HT-29 (cell line): ENCODE results near the gene ARHGEF6. TPM values are rescaled to one million over a fixed set of nuclear protein-coding genes. Genes with fewer than 3 reads are reported as not detected.
"Not testable (repeated sequence)": the region's sequence is repeated elsewhere in the genome, so short reads cannot be mapped to it uniquely, and the experiment has no call there.

Source experiments
- DNase-seq: peaks from one replicate; pipeline ENCODE4 v3.0.0-alpha.2; 2015; ENCODE audit warnings: low spot score
- total RNA-seq: library from RNA; depleted of rRNA; stranded (reverse); fragments of >200 nt; shearing (Covaris generic); gene quantifications from 2 replicates; pipeline ENCODE4 v1.2.3, GENCODE V29; 2014

Gene ARHGEF6
- total RNA-seq, 1 experiment from 2014 or later: not detected

- no peak for DNase-seq
Measured at GRCh38 chrX:136784231-136784630, 3.5 kb upstream of the ARHGEF6 start.

DNA sequence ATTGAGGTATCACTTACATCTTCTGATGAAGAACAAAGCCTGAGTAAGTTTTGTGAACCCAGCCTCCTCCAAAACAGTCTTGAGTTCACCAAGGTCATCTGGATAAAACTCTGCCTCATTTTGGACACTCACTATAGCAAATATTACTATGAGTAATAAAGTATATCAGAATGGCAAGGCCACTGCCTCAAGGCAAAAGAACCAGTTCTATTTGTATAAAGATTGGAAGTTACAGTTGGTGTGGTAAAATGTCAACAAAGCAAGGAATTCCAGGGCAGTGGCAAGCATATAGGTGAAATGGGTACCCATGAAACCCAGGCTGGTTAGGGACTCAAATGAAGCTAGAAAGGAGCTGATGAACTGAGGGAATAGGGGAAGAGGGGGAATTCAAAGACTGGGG lies 2.4 kb upstream of the ARHGEF6 start:
- no peak for DNase-seq

GRCh38 chrX:136781180-136781797 lies 557 bp upstream of the ARHGEF6 start:
- DNase-seq: no peak

GRCh38 chrX:136780241-136780640 lies 491 bp downstream of the ARHGEF6 start:
- DNase-seq: no peak

DNA sequence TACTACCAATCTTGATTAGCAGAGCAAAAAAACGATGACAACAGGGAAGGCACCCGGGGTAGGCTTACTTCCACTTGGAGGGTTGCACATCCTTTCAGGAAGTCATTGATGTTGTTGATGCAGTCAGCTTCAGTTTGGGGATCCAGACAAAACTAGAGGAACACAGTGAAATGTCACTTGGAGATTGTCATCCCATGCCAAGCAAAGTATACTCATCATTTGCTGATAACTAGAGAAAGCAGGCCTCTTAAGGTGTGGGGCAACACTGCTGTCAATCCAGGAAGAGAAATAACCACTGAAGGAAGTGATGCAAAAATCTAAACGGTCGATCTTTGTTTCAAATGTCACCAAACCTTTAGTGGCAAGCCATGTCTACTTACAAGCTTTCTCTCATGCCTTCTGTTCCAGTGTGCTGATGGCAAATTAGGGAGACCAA lies 1.4 kb downstream of the ARHGEF6 start:
- DNase-seq: no peak

GRCh38 chrX:136778916-136779315 lies 1.8 kb downstream of the ARHGEF6 start:
- no peak for DNase-seq

GRCh38 chrX:136778020-136778419 lies 2.7 kb downstream of the ARHGEF6 start:
- DNase-seq: no peak

DNA sequence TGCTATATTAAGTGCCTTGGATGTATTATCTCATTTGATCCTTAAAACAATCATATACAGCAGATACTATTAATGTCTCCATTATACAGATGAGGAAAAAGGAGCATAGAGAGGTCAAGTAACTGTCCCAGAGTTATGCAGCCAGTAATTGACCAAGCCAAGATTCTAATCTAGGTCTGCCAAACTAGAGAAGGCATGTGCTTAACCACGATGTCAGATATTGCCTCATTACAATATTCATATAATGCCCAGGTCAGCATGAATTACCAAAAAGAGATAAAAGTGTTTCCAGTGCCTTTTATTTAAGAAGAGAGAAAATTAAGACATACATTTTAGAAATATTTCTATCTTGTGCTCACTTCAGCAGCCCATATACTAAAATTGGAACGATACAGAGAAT lies 7.1 kb downstream of the ARHGEF6 start:
- no peak for DNase-seq

GRCh38 chrX:136771869-136772268 lies 8.9 kb downstream of the ARHGEF6 start:
- DNase-seq: not testable (repeated sequence)

DNA sequence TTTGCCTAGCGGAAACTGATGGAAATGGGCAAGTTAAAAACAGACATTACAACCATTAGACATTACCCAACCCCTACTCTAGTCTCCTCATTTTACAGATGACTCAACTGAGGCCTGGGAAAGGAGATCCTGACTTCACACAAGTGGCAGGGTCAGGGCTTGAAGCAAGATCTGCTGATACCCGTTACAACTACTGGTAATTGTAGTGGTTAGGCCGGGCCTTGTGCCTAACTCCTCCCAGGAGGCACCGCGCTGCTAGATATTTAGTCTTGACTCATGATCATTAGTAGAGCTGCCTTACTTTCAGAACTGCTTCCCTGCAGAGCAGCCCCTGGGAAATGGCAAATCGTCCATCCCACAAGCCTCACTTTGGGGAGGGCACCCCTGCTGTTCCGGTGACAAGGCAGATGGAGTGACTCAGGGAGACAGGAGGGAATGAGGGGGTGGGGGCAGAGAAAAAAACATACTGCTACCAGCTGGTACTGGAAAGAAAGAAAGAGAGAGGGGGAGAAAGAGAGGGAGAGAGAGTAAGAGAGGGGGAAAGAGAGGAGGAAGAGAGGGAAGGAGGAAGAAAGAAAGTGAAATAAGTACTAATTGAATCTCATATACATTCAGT lies 12.2 kb downstream of the ARHGEF6 start:
- no peak for DNase-seq

DNA sequence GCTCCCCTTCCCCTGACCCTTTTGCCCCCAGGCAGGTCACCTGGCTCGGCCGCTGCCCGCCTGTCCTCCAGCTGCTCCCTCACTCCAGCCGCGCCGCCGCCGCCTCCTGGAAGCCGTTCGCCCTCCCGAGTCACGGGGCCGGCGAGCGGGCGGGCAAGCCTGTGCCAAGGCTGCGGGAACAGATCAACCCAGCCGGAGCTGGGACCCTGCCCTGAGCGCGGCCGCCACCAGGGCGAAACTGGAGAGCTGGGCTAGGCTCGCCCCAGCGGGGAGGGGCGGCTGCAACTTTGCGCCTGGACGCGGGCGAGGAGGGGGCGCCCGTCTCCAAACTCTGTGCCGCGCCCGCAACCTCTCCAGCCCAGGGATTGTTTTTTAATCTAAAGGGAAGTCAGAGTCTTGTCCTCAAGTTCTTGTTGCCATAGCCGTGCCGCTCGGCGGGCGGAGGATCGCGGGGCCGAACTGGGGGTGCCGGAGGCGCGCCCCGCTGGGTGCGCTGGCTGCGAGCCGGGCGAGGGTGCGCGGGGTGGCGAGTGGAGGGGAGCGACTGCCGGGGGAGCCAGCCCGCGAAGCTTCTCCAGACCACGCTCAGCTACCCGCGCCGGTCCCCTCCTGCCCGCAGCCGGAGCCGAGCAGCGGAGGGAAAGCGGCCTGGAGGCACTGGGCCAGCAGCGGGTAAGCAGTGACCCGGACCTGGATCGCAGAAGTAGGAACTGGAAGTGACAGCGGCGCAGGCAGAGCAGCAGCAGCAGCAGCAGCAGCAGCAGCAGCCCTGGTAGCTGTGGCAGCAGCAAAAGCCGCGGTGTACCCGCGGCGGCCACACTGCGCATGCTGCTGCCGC lies 13.4 kb downstream of the ARHGEF6 start:
- no peak for DNase-seq

DNA sequence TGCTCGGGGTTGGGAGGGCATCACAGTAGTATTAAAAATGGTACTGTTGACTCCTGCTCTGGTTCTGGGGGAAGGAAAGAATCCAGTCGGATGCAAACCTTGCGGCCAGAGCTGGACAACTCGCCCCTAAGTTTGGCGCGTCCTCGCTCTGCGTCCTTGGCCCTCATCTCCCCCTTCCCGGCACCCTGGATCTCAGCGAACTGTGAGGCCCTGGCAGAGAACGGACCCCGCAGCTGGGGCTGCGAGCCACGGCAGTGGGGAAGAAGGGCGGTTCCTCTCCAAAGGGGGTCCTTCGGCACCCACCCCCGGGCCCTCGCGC lies 14.0 kb downstream of the ARHGEF6 start:
- DNase-seq: no peak

- DNase-seq: no peak
Measured at GRCh38 chrX:136765821-136766356, 14.8 kb downstream of the ARHGEF6 start.

GRCh38 chrX:136764206-136764605 lies 16.5 kb downstream of the ARHGEF6 start:
- DNase-seq: no peak

DNA sequence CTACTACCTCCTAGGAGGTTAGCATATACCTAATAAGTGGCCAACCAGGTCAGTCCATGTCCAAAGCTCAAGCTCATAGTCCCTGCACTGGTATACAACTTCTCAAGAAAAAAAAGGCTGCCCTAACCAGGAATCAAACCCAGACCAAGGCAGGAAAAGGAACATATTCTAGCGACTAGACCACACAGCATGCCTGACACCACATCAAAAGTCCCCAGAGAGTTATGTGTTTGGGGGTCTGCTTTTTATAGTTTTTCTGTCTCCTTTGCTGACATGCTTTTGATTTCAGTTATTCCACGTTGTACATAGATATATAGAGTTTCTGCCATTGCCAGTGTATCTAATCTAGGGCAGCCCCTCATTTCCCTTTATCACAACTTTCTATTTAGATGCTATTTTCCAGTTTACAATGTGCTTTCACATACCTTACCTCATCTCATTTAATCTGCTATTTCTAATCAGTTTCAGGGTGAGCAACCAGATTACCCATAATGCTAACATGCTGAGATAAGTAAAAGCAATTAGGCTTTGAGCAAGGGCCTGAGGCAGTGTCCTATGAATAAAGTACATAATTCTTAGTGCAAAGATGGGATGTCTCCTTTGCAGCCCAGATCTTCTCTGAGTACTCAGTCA lies 17.8 kb downstream of the ARHGEF6 start:
- no peak for DNase-seq

- DNase-seq: no peak
Measured at GRCh38 chrX:136761421-136761820, 19.3 kb downstream of the ARHGEF6 start.

DNA sequence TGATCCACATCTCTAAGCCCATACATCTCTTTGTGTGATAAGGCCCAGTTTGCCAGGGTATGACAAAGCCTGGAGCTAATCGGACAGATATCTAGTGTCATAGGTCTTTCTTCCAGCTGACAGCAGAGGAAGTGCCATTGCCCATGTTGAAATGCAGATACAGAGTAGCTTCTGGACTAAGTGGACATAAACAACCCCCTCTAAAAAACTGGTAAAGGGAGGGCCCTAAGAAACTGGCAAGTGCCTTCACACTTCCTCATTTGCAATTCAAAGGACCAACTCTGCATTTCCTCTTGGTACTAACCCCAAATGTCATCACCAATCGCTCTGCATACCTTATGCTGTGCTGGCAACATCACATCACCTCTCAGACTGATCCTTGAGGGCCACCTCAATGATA lies 20.8 kb downstream of the ARHGEF6 start:
- no peak for DNase-seq

GRCh38 chrX:136755411-136755810 lies 25.3 kb downstream of the ARHGEF6 start:
- no peak for DNase-seq

- DNase-seq: no peak
Measured at GRCh38 chrX:136754651-136755050, 26.1 kb downstream of the ARHGEF6 start.

DNA sequence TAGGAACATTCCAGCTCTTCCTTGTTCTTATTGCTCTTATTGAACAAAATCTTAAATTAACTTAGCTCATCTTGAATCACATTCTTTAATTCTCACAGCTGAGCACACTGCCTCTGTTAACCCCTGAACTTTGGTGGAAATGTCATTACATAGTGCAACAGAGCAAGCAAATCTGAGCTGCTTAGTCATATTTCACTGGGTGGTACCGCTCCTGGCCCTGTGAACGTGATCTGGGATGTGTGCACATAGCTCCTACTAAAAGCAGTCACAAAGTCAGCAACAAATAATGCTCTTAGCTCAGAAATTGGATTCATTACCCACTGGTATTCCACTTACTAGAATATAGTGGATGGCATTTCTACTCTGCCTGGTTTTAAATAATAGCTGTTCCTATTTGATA lies 27.9 kb downstream of the ARHGEF6 start:
- no peak for DNase-seq

- no peak for DNase-seq
Measured at GRCh38 chrX:136752346-136752745, 28.4 kb downstream of the ARHGEF6 start.

- DNase-seq: no peak
Measured at GRCh38 chrX:136750364-136750763, 30.4 kb downstream of the ARHGEF6 start.
